SIG-M5 treated with dmso at 0.1 percent for 504 hours (cell line): ENCODE data around the gene GSPT1.
"Not testable (repeated sequence)": the region's sequence is repeated elsewhere in the genome, so short reads cannot be mapped to it uniquely, and the experiment has no call there.

Experiments
- DNase-seq: peaks from one replicate; lab custom pipeline; 2025; ENCODE audit not compliant: unreplicated experiment; lab: John Stamatoyannopoulos, UW

The GSPT1 gene

DNA sequence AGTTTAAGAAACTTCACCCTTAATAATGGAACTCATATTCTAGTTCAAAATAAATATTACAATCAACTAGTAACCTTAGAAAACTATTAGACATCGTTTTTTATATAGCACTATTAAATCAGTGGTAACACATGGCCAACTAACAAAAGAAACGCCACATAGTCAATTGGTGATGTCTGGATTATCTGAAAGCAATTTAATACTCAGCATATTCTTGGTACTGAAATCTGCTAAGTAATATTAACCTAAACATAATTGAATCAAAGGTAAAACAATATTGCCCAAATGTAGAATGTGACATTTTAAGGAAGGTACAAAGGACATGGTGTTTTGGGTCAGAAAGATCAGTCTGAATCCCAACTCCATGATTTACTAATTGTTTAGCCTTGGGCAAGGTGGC, 53.3 kb downstream of the GSPT1 start:
- no peak for DNase-seq

GRCh38 chr16:11857161-11857560, 58.6 kb downstream of the GSPT1 start:
- no peak for DNase-seq

DNA sequence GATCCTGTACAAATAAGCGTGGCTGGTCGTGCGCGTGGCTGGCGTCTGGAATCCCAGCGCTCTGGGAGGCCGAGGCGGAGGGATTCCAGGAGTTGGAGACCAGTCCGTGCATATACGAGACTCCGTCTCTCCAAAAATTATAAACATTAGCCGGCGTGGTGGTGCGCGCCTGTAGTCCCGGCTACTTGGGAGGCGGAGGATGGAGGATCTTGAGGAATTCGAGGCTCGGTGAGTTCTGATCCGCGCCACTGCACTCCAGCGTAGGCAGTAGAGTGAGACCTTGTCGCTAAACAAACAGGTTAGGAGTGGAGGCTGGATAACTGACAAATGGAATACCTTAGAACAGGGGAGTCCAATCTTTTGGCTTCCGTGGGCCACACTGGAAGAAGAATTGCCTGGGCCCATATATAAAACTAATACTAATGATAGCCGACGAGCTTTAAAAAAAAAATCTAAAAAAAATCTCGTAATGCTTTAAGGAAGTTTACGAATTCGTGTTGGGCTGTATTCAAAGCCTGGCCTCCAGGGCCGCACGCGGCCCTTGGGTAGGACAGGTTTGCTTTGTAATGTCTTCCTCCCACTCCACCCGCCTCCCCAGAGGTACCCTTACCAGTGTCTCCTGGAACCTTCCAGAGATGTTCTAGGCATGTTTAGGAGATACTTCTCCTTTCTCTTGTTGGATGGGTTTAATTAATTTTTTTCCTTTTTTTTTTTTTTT, 63.5 kb downstream of the GSPT1 start:
- no peak for DNase-seq

DNA sequence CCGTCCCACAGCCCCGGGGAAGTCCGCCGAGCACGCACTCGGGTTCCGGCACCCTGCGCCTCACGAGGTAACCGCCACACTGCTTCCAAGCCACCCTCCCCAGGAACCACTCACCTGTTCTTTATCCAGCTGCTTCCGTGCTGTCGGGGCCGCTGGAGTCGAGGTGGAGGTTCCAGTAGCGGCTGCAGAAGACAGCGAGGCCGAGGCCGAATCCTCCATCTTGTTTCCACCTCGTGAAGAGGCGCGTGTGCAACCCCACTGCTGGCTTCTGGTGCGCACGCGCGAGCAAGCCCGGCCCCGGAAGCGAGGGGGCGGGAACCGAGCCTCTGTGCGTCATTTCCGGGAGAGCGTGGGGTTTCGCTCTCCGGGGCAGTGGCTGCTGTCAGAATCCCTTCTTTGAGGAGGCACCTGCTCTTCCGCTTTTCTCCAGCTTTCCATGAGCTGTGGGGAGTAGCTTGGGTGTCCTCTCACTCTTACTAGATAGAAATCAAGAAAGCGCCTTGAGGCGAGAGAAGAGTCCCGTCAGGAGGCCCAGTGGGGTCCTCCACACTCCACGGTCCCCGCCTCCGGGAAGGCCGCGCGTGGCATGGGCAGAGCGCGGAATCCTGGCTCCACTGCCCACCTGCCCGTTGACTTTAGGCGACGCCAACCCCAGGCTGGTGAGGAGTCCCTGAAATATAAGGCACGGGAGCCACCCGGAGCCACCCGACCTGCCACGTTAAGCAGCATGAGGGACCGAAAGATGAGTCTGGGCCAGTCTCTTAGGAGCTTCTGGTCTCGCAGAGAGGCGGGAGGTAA, 64.3 kb downstream of the GSPT1 start, which contains the start of gene RSL1D1:
RSL1D1 (minus strand) TSS at position 249 of the 798 bp plus-strand sequence; CDS start at position 219, 30 bp downstream.
- DNase-seq = peak; percentile 91

DNA sequence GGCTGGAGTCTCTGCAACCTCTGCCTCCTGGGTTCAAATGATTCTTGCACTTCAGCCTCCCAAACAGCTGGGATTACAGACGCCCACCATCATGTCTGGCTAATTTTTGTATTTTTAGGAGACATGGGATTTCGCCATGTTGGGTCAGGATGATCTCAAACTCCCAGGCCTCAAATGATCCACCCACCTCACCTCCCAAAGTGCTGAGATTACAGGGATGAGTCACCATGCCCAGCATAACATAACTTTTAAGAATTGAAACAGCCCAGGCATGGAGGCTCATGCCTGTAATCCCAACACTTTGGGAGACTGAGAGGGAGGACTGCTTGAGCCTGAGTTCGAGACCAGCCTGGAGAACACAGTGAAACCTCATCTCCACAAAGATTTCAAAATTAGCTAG, 66.9 kb downstream of the GSPT1 start:
- DNase-seq = no peak

DNA sequence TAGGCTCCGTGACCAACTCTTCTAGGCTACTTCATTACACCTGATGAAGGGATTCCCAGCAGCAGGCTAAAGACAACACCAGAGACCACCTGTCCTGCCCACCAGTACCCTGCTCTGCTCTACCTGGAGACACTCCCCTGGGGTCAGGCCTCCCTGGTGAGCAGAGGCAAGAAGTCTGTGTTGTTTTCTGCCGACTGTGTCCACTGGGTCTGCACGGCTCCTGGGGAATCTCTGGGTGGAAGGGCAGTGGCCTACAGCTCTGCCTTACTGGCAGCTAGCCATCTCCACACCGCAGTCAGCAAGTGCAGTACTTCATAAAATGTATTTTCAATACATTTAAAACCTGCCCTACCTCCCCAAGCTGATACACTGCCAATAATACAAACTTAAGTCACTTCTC, 71.3 kb downstream of the GSPT1 start:
- no peak for DNase-seq

GRCh38 chr16:11843861-11844260, 71.9 kb downstream of the GSPT1 start:
- DNase-seq = no peak

DNA sequence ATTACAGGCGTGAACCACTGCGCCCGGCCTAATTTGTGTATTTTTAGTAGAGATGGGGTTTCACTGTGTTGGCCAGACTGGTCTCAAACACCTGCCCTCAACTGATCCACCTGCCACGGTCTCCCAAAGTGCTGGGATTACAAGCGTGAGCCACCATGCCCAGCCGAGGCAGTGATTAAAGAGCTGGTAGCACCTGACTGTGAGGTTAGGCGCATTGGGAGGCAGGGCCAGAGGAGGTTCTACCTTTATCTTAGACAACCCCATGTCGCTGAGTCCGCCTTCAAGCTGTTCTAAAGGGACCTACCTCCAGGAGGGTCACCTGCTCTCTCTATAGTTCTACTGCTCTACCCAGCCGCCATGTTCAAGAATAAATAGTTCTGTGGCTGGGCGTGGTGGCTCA, 72.5 kb downstream of the GSPT1 start:
- no peak for DNase-seq

- no peak for DNase-seq
Measured at GRCh38 chr16:11841026-11841425, 74.7 kb downstream of the GSPT1 start.

- DNase-seq = no peak
Measured at GRCh38 chr16:11836650-11837244, 79.0 kb downstream of the GSPT1 start.

- no peak for DNase-seq
Measured at GRCh38 chr16:11835891-11836649, 79.7 kb downstream of the GSPT1 start.

GRCh38 chr16:11835309-11835708, 80.4 kb downstream of the GSPT1 start:
- DNase-seq = no peak

DNA sequence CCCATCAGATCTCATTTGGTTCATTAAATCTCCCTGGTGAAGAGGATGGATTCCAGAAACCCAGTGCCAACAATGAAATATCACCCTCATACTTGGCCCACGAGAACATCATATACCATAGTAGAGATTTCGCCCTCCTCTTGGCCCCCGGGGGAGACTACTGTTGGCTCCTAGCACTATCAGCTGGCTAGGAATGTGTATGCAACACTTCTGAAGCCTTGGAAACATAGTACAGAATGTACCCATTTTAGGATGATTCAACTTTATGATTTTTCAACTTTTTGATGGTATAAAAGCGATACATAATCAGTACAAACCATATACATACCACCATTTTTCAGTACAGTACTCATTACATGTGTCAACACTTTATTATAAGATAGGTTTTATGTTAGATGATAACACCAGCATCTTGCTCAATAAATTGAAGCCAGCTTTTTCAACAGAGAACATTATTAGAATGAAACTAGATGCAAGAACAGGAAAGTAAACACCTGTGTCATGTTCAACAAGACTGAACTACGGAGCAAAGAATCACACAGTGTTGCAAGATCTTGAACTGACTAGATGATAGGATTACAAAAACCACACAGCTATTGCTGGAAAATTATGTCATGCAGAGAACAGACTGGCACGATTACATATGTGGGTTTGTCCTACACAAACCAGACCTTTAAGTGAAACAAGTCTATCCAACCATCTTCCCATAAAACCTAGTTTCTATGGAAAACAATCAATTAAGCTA, 81.6 kb downstream of the GSPT1 start:
- DNase-seq = peak; percentile 82

DNA sequence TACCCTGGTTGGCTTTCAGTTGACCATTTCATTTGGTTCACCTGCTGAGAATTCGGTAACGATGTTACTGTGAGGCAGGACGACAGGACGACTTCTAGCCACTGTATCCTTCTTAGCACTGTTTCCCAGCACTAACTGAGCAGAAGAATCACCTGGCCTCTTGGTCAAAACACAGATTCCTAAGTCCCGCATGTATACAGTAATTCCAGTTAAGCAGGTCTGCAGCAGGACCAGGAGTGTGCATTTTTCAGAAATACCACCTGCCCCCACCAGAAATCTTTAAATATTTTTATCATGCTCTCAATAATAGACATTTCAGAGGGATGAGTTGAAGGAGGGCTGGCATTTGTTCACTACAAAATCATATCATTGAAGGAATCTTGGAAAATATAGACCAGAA, 87.1 kb downstream of the GSPT1 start:
- DNase-seq = no peak

GRCh38 chr16:11825520-11826165, 90.1 kb downstream of the GSPT1 start:
- not testable (repeated sequence) for DNase-seq

DNA sequence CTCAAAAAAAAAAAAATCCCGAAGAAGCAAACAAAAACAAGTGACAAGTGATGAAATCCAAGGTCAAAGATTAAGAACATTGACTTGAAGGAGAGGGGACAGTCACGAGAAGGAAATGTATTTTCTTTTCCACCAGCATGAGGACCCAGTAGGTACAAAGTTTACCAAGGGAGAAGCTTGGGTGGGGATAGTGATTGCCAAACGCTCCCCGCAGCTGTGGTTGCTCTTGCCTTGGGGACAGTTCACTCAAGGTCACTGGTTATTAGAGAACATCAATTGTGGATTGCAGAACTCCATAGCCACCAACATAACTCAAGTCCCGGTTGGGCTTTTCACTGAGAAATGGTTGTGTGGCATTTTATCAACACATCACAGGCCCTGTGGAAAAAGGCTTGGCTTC, 91.4 kb downstream of the GSPT1 start:
- DNase-seq = peak; percentile 83

GRCh38 chr16:11823645-11824044, 92.1 kb downstream of the GSPT1 start:
- DNase-seq = peak; percentile 34

DNA sequence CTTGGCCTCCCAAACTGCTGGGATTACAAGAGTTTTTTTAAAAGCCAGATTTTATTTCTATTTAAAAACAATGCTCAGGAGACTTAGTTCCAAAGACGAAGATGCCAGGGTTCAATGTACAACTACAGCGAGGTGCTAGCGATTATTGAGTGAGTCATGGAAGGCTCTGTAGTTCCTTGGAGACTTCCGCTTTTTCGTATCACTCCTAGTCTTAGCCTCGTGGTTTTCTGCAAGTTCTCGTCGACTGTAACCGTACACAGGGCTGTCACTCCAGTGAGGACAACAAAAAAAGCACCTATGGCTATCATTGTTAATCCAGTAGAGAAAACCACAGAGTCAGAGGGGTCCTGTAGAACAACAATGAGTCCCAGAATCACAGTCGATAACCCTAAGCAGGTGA, 96.0 kb downstream of the GSPT1 start:
- peak; percentile 93 for DNase-seq

- not testable (repeated sequence) for DNase-seq
Measured at GRCh38 chr16:11818970-11819369, 96.8 kb downstream of the GSPT1 start.
